ENCODE measurements around the gene PDCD7. TPM values are rescaled to one million over a fixed set of nuclear protein-coding genes. Genes with fewer than 3 reads are reported as not detected.
"Not testable (repeated sequence)": the region's sequence is repeated elsewhere in the genome, so short reads cannot be mapped to it uniquely, and the experiment has no call there.

Gene PDCD7
- total RNA-seq, 4 donors from 2014 or later, result 12.4 to 22.1 (median 16.3) TPM

DNA sequence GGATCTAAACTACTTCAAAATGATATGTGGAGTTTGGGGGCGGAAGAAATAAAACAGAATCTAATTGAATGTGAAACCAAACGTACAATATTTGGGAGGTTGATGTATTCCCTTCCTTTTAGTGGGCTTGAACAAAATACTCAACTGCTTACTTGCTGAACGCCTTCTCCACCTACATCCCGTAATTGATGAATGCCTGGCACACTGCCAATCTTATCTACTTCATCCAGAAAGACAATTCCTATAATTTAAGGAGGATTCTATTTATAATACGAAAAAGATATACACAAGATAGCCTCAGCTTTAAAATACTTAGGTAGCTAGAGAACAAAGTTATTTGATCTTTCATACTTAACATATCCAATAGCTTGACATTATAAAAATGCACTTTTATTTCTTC lies 23.1 kb upstream of the PDCD7 start:
- Histone ChIP-seq H3K36me3 (peaks cover 0 to 72% (median 36%) of the 10 kb centered on the region in 4 donors), H3K4me1 (no peaks in the 10 kb centered on the region), H3K27ac (no peak overlapping the region), H3K4me3 (no peak overlapping the region), H3K27me3 (no peaks in the 10 kb centered on the region), H3K9me3 (no peaks in the 10 kb centered on the region)
- in situ Hi-C loops (cut with MboI; ENCODE audit: low pct_ligation_motif_present in 1 of 4, low pct_unique_long_range_greater_than_20kb in 1 of 4, low sequenced_read_pairs in 3 of 4) (no loop called here), intact Hi-C loops (cut with DNase I; ENCODE audit: low total_unique reads) (no loop called here)
- no peak for TF ChIP-seq POLR2A (IDR thresholded peaks at IDR 0.05)
- no peak for DNase-seq
- WGBS, 2 donors (ENCODE audit: low coverage in 1 of 2), result 69 to 74% methylated on average over 5 of the region's 5 CpGs

DNA sequence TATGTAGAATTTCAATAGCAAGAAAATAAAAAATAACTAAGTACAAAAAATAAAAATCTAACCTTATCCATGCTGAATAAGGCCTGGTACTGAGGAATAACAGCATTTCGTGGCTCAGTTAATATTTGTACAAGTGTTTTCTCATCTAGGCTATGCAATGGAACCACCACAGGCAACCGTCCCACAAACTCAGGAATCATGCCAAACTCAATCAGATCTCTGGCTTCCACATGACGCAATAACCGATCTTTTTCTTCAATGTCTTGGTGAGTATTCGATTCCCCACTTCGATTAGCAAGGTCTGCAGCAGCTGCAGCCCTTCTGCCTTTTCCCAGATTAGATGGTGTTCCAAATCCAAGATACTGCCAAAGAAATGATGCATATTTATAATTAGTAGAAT lies 21.1 kb upstream of the PDCD7 start:
- Histone ChIP-seq H3K27ac (no peak overlapping the region), H3K4me1 (no peaks in the 10 kb centered on the region), H3K9me3 (no peaks in the 10 kb centered on the region), H3K36me3 (peaks cover 0 to 87% (median 36%) of the 10 kb centered on the region in 4 donors), H3K27me3 (no peaks in the 10 kb centered on the region), H3K4me3 (no peak overlapping the region)
- TF ChIP-seq EP300 (IDR thresholded peaks at IDR 0.05; ENCODE audit: low read depth) (no peak), POLR2AphosphoS5 (IDR thresholded peaks at IDR 0.05) (no peak), POLR2A (IDR thresholded peaks at IDR 0.05) (no peak)
- TF ChIP-seq, protein P1, sequence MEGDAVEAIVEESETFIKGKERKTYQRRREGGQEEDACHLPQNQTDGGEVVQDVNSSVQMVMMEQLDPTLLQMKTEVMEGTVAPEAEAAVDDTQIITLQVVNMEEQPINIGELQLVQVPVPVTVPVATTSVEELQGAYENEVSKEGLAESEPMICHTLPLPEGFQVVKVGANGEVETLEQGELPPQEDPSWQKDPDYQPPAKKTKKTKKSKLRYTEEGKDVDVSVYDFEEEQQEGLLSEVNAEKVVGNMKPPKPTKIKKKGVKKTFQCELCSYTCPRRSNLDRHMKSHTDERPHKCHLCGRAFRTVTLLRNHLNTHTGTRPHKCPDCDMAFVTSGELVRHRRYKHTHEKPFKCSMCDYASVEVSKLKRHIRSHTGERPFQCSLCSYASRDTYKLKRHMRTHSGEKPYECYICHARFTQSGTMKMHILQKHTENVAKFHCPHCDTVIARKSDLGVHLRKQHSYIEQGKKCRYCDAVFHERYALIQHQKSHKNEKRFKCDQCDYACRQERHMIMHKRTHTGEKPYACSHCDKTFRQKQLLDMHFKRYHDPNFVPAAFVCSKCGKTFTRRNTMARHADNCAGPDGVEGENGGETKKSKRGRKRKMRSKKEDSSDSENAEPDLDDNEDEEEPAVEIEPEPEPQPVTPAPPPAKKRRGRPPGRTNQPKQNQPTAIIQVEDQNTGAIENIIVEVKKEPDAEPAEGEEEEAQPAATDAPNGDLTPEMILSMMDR (IDR thresholded peaks at IDR 0.05), result no peak
- WGBS, 2 donors (ENCODE audit: low coverage in 1 of 2), result 91 to 94% methylated on average over 6 of the region's 6 CpGs
- no peak for DNase-seq
- intact Hi-C loops (cut with DNase I; ENCODE audit: low total_unique reads) (no loop called here), in situ Hi-C loops (cut with MboI; ENCODE audit: low pct_ligation_motif_present in 1 of 4, low pct_unique_long_range_greater_than_20kb in 1 of 4, low sequenced_read_pairs in 3 of 4) (no loop called here)

DNA sequence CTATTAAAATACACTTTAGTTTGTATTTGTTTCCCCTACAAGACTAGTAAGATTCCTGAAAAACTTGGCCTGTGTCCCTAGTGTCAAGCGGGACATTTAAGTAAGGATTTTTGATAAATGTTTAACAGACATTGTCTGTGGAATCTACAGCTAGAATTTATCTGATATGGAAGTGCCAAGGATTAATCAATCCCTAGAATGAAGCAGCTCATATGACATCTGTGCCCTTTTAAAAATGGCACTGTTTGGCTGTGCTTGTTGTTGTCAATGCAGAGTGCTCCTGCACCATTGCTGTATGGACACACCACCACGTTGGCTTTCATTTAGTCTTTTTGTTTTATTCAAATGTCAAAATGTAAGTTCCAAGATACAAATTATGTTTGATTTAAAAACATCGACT lies 14.3 kb upstream of the PDCD7 start:
- intact Hi-C loops (cut with DNase I; ENCODE audit: low total_unique reads) (no loop called here), in situ Hi-C loops (cut with MboI; ENCODE audit: low pct_ligation_motif_present in 1 of 4, low pct_unique_long_range_greater_than_20kb in 1 of 4, low sequenced_read_pairs in 3 of 4) (no loop called here)
- H3K9me3 ChIP-seq, result no peaks in the 10 kb centered on the region
- TF ChIP-seq POLR2AphosphoS5 (IDR thresholded peaks at IDR 0.05) (no peak), POLR2A (IDR thresholded peaks at IDR 0.05) (no peak), EP300 (IDR thresholded peaks at IDR 0.05; ENCODE audit: low read depth) (no peak)
- TF ChIP-seq, protein P1 (IDR thresholded peaks at IDR 0.05), result no peak
- peaks cover 0 to 34% (median 14%) of the 10 kb centered on the region in 4 donors for H3K36me3 ChIP-seq
- H3K4me1 ChIP-seq, result no peaks in the 10 kb centered on the region
- no peaks in the 10 kb centered on the region for H3K27me3 ChIP-seq
- 73 to 74% methylated on average over 2 to 3 of the region's 3 CpGs for WGBS, 2 donors (ENCODE audit: low coverage in 1 of 2)
- H3K27ac ChIP-seq, result no peak overlapping the region
- H3K4me3 ChIP-seq, result no peak overlapping the region
- DNase-seq, result no peak

DNA sequence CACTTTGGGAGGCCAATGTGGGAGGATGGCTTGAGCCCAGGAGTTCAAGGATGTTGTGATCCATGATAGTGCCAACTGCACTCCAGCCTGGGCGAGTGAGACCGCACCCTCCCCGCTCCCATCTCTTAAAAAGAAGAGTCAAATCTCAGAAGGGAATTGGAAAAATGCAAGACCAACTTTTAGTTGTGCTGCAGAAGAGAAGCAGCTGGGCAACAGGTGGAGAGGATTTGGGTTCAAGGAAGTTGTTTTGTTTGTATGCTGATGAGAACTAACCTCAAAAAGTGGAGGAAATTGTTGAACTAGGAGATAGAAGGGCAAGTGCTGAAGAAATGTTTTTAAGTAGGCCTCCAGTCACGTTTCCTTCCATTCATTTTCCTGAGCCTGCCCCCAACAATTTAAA lies 12.8 kb upstream of the PDCD7 start:
- no peak for DNase-seq
- Histone ChIP-seq H3K36me3 (peaks cover 0 to 19% (median 8%) of the 10 kb centered on the region in 4 donors), H3K27ac (no peak overlapping the region), H3K27me3 (no peaks in the 10 kb centered on the region), H3K9me3 (no peaks in the 10 kb centered on the region), H3K4me1 (no peaks in the 10 kb centered on the region), H3K4me3 (no peak overlapping the region)
- TF ChIP-seq POLR2AphosphoS5 (IDR thresholded peaks at IDR 0.05) (no peak), EP300 (IDR thresholded peaks at IDR 0.05; ENCODE audit: low read depth) (no peak), POLR2A (IDR thresholded peaks at IDR 0.05) (no peak)
- TF ChIP-seq, protein P1 (IDR thresholded peaks at IDR 0.05), result no peak
- intact Hi-C loops (cut with DNase I; ENCODE audit: low total_unique reads), result no loop called here
- 57 to 82% methylated on average over 2 to 4 of the region's 4 CpGs for WGBS, 2 donors (ENCODE audit: low coverage in 1 of 2)
- in situ Hi-C loops (cut with MboI; ENCODE audit: low pct_ligation_motif_present in 1 of 4, low pct_unique_long_range_greater_than_20kb in 1 of 4, low sequenced_read_pairs in 3 of 4), result no loop called here

DNA sequence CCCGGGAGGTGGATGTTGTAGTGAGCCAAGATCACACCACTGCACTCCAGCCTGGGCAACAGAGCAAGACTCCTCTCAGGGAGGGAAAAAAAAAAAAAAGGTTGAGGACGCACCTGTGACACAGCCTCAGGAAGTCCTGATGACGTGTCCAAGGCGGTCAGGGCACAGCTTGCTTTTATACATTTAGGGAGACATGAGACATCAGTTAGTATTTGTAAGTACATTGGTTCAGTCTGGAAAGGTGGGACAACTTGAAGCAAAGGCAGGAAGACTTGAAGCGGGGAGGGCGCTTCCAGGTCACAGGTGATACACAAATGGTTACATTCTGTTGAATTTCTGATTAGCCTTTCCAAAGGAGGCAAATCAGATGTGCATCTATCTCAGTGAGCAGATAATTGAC lies 5.0 kb upstream of the PDCD7 start:
- intact Hi-C loops (cut with DNase I; ENCODE audit: low total_unique reads); in situ Hi-C loops (cut with MboI; ENCODE audit: low pct_ligation_motif_present in 1 of 4, low pct_unique_long_range_greater_than_20kb in 1 of 4, low sequenced_read_pairs in 3 of 4); DNase-seq; H3K27ac ChIP-seq; H3K36me3 ChIP-seq; H3K4me1 ChIP-seq; H3K27me3 ChIP-seq; H3K9me3 ChIP-seq; H3K4me3 ChIP-seq: not testable (repeated sequence)
- WGBS, 2 donors (ENCODE audit: low coverage in 1 of 2), result 88 to 91% methylated on average over 4 to 6 of the region's 6 CpGs

DNA sequence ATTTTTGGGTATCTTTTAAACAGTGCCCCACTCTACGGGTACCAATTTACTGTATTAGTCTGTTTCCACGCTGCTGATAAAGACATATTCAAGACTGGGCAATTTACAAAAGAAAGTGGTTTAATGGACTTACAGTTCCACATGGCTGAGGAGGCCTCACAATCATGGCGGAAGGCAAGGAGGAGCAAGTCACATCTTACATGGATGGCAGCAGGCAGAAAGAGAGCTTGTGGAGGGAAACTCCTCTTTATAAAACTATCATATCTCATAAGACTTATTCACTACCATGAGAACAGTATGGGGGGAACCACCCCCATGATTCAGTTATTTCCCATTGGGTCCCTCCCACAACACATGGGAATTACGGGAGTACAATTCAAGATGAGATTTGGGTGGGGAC lies 4.3 kb upstream of the PDCD7 start:
- H3K27ac ChIP-seq; intact Hi-C loops (cut with DNase I; ENCODE audit: low total_unique reads); H3K9me3 ChIP-seq; H3K4me1 ChIP-seq; H3K4me3 ChIP-seq; H3K36me3 ChIP-seq; DNase-seq; H3K27me3 ChIP-seq; in situ Hi-C loops (cut with MboI; ENCODE audit: low pct_ligation_motif_present in 1 of 4, low pct_unique_long_range_greater_than_20kb in 1 of 4, low sequenced_read_pairs in 3 of 4): not testable (repeated sequence)
- 95 to 100% methylated on average over 1 to 4 of the region's 4 CpGs for WGBS, 2 donors (ENCODE audit: low coverage in 1 of 2)

DNA sequence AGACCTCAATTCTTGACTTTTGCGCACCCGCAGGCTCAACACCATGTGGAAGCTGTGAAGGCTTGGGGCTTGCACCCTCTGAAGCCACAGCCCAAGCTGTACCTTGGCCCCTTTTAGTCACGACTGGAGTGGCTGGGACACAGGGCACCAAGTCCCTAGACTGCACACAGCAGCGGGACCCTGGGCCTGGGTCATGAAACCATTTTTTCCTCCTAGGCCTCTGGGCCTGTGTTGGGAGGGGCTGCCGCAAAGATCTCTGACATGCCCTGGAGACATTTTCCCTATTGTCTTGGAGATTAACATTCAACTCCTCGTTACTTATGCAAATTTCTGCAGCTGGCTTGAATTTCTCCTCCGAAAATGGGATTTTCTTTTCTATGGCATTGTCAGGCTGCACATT lies 3.5 kb upstream of the PDCD7 start:
- H3K27ac ChIP-seq; H3K36me3 ChIP-seq; H3K27me3 ChIP-seq; H3K9me3 ChIP-seq; in situ Hi-C loops (cut with MboI; ENCODE audit: low pct_ligation_motif_present in 1 of 4, low pct_unique_long_range_greater_than_20kb in 1 of 4, low sequenced_read_pairs in 3 of 4); intact Hi-C loops (cut with DNase I; ENCODE audit: low total_unique reads); H3K4me3 ChIP-seq; DNase-seq: not testable (repeated sequence)
- WGBS, 2 donors (ENCODE audit: low coverage in 1 of 2), result 95 to 100% methylated on average over 2 to 7 of the region's 7 CpGs
- peaks cover 10 to 14% (median 12%) of the 10 kb centered on the region in 4 donors for H3K4me1 ChIP-seq

All from transverse colon (tissue), 4 donors.